GM15510 (cell line): ENCODE measurements around the gene VPS50.

Experiments used
- POLR2A ChIP-seq: IDR thresholded peaks from 3 replicates; pipeline ENCODE4 v1.6.1; 2011; ENCODE audit warnings: borderline replicate concordance; ENCODE audit not compliant: insufficient read length; ENCODE audit errors: extremely low read depth

VPS50 gene

DNA sequence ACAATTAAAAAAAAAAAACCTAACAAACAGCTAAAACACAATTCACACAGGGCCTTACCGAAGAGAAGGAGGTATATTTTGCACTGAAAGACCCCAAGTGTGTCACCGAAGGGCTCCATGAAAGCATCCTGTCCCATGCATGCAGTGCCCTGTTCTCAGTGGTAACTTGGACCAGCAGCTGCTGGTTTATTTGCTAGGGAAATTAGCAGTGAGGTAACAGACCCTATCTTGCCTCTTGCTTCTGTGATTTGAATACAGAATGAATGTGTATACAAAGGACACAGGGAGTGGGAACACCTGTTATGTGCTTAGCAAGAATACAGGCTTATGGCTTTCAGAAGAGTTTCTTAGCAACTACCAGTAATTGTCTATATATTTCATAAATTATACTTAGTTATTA is 5.9 kb upstream of the VPS50 start, which contains the start of gene HEPACAM2:
HEPACAM2 (minus strand) TSS at position 160 of the 400 bp plus-strand sequence.
- no peak for TF ChIP-seq POLR2A

DNA sequence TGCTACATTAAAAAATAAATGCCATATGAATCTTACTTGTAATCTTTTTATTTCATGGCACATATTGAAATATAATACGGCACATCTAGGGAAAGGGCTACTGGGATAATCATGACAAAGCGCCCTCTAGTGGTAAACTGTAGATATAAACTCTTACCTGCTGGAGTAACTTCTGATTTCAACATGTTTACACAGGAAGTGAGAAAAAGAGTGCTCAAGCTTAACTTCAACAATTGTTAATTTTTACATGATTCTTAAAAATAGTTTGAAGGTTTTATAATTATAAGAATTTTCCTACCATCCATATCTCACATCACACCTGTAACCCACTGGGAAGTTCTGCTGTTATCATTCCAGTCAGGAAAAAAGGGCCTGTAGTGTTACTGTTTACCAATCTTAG is 3.9 kb upstream of the VPS50 start:
- TF ChIP-seq POLR2A: no peak

DNA sequence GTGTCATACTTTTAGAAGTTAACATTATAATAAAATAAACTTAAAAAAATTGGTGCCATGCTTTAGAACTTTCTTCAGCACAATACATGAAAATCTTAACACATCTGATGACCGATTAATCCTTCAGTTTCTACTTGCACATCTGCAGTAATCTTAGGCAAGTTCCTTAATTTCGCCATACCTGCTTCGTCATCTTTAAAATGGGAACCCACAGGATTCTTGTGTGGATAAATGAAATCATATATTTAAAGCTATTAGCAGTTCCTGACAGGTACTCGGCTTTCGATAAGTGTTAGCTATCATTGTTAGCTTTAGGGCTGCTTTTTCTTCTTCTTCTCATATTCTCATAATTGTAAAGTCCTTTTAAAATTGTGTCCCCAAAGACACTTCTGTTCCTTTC is 907 bp upstream of the VPS50 start:
- no peak for TF ChIP-seq POLR2A

DNA sequence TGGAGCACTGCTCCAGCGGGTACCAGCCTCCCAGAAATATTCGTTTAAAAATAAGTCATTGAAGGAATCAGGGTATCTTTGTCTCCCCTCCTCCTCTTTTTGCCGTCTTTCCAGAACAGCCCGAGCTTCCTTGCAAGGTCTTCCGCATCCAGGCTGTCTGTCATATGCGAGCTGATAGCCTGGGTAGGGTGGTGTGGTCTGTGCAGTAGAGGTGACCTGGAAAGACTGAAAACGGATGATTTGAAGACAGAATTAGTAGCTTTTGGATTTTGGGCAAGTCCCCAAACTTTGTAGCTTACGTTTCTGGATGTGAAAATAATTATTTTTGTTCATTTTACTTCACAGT is 480 bp downstream of the VPS50 start:
- TF ChIP-seq POLR2A: no peak

DNA sequence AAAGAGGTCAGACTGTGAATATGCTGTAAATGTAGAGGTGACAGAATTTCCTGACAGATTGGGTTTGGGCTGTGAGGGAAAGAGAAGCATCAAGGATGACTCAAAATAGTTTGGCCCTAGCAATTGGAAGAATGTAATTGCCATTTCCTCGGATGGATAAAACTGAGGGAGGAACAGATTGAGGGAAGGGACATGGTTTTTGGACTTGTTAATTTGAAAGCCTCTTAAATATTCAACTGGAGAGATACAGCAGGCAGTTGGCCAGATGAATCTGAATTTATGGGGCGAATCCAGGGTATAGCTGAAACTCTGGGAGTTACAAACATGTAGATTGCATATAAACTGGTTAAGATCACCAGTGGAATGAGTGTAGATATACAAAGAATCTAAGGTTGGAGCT is 3.4 kb downstream of the VPS50 start:
- TF ChIP-seq POLR2A: no peak

DNA sequence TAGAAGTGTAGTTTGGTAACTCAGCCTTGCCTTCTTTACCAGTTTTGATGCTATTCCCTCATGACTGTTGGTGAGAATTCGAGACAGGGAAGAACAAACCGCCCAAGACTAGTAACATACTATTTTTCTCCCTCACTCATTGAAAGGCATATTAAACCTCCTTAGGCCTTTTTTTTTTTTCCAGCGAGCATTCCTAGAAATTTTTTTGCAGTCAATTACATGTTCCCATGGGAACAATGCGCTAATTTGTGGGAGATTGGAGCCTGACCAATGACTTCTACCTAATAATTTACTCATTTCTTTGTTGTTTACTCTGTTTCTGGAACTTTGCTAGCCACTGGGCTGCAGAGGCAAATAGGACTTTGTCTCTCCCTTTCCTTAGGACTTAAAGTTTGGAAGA is 6.0 kb downstream of the VPS50 start:
- TF ChIP-seq POLR2A: no peak

DNA sequence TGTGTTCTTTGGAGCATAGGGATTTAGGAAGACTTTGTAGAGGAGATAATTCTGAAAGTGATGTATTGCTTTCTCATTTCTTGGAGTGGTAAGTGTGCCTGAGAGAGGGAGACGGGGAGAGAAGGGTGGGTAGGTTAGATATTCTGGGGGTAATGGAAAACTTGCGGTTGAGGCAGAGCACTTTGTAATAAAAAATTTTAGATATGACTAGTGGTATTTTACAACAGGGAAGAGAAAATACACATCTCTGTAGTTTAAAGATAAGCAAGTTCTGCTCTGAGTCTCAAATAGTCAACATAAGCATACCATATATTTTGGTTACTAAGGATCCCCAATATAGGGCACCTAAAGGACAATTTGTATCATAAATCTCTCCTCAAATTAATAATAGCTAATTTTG is 6.6 kb downstream of the VPS50 start:
- no peak for TF ChIP-seq POLR2A

DNA sequence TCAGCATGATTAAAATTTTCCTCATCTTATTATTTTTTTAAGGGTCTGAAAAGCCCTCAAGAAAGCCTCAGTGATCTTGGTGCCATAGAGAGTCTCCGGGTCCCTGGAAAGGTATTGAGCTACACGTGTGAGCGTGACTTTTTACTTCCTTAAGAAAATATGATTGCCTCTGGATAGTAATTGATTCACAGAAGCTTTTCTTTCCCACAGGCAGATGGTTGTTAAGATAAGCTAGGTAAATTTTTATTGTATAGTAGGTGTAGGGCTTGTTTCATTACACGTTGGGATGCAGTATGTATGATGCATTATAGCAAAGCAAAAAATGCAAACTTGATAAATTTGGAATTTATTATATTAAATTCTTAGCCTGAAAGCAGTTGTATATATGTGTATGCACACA is 7.7 kb downstream of the VPS50 start:
- no peak for TF ChIP-seq POLR2A

DNA sequence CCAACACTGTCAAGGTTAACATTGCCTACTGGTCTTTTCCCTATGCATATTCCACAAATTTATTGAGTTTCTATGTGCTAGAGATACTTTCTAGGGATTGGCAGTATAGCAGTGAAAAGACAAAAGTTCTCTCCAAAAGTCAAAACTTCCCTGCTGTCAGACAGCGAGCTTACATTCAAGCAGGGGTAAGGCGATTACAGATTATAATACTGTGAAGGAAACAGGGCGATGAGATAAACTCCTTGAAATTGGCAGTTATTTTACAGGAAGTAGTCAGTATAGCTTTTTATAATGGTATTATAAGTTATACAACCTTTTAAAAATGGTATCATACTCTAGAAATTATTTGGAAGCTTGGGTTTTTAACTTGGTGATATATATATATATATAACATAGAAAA is 9.9 kb downstream of the VPS50 start:
- TF ChIP-seq POLR2A: no peak

DNA sequence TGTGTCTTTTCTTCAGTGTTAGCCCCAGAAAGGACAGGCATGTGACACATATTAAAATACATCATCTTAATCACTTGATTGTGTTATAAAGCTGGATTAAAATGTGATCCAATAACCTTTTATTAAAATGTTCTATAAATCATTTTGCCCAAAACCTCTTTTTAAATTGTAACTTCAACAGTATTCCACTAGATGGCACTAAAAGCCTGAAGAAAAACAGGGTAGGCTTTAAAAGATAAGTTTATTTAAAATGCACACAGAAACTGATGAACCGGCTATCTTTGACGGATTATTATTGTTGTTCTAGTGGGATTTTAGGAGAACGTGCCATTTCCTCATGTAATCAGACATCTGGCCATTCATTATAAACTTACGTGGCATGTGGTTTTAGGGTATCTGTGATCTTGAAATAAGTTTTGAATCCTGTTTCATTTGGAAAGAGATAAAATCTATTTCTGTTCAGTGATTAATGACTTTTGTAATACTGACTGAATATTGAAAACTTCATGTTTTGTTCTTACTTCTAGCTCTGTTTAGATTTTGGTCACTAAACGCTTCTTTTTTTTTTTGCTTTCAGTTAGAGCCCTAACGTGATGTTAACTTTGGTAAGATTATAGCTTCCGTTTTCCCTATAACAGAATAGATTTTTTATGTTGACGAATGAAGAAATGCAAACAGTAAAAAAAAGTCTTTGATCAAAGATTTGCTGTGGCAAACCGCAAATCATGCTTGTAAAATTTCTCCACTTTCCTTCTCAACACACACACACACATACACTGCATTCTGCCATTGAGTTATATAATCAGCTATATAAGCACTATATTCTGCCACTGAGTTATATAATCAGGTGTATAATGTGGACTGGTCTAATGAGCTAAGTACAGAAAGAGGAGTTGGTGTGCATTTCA is 13.6 kb downstream of the VPS50 start:
- TF ChIP-seq POLR2A: no peak

DNA sequence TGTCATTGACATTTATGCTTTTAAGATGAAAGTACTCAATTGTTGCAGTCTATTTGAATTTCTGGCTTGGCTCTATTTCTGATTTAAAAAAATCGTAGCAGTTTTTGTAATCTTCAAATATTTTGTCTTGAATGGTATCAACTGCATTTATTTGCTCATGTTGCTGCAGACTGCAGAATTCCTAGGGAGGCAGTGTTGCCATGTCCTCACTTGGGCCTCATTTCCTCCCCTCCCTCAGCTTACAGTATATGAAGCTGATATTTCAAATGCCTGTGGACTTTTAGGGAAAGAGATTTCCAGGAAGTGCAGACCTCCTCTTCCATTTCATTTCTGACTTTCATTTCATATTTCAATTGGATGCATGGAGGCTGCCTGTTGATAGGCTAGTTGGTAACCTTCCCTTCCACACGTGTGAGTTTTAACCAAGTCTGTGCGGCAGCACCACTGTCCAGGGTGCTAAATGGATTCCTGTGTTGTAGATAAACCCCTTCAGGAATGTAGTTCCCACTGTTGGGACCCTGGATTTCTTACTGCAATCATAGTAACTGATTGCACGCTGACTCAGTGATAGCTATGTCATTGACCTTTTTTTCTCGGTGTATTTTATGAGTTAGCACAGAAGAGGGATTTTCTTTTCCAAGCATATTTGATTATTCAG is 17.5 kb downstream of the VPS50 start:
- no peak for TF ChIP-seq POLR2A

DNA sequence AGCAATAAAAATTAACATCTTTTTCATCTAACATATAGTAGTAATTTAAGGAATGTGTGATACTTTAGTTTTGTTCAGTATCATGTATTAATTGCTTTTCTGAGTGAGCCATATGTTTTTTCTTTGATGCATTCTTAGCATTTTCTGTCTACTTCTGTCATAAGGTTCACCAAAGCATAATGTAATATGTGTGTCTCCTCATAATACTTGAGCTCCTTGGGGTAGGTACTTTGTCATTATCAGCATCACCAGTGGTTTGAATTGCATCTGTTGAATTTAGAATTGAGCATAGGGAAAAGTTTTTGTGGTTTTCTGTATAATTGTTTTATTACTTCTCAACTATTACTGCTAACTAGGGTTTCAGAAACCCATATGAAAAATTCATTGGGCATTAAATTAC is 26.5 kb downstream of the VPS50 start:
- no peak for TF ChIP-seq POLR2A

DNA sequence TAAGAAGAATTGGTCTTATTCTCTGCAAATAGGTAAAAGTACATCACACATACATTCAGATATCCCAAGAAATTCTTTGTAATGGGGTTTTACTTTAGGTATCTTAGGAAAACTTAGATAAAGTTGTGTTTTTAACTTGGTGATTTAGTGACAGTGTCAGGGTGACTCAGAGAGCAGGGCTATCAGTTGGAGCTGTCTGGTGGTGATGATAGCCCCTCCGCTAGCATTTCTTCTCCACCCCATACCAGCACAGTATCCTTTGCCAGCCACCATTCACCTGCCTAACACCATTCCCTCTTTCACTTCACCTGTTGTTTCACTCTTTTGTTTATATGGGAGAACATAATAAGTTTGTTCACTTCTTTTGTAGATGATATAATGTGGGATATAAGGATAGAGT is 30.4 kb downstream of the VPS50 start:
- no peak for TF ChIP-seq POLR2A

DNA sequence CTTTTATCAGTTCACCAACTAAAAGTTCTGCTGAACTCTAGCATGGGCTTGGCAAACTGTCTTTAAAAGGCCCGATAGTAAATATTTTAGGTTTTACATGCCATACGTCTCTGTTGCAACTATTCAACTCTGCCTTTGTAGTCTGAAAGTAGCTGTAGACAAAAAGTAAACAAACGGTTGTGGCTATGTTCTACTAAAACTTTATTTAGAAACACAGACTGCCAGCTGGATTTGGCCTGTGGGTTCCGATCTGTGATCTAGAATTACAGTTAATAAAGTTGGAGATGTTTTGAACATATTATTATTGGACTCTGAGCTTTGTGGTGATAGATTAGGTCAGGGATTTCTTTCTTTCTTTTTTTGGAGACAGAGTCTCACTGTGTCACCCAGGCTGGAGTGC is 33.1 kb downstream of the VPS50 start:
- TF ChIP-seq POLR2A: no peak

DNA sequence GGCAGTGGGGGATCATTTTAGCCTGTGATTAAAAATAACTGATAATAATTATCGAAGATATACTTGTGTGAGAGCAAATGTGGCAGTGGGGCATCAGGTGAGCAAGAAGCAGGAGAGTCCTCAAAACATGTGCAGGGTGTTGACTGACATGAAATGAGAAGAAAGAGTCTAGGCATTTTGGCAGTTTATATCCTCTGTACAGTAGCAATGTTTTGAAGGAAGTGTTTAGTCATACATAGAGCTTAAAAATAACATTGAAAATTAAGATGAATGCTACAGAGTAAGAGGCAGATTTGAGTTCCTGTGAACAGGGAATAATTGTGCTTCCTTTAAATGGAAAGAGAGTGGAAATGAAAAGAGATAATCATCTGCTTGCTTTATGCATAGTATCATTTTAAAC is 47.4 kb downstream of the VPS50 start:
- TF ChIP-seq POLR2A: no peak

DNA sequence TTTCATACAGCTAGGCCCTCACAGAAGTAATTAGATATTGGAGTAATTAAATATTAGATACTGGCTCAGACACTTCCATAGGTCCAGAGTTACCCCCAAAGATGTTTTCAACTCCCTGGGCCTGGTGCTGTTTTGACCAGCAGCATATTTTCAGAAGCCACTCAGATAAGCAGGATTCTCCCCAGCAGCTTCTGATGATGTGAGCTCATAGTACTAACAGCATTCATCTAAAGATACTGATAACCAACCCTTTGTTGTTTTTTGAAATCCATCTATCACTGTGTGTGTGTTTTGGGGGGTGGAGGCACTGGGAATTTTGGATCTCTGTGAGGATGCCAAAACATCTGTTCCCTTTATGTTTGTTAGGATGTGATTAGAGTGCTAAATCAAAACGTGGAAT is 52.7 kb downstream of the VPS50 start:
- no peak for TF ChIP-seq POLR2A
